Liver (tissue), 9 donors: Measurements from ENCODE around the gene SOX11. TPM values are rescaled to one million over a fixed set of nuclear protein-coding genes. Genes with fewer than 3 reads are reported as not detected.

ENCODE experiments used
- DNase-seq: peaks from one replicate; pipeline ENCODE4 v3.0.0-alpha.2; 2017; ENCODE audit warnings: low spot score
- H3K27ac ChIP-seq, 2 donors: one replicate each; pipeline ENCODE4 v1.7.0; 2013; ENCODE audit warnings: inconsistent platforms in 2 of 2, low read length in 2 of 2, control low read depth in 1 of 2, low read depth in 1 of 2, mild to moderate bottlenecking in 1 of 2
- H3K27me3 ChIP-seq, 4 donors: one replicate each; pipeline versions ENCODE4 v1.6.1 to v1.7.0; 2013; ENCODE audit warnings: low read length in 3 of 4, inconsistent platforms in 1 of 4, mild to moderate bottlenecking in 1 of 4, moderate library complexity in 1 of 4; ENCODE audit not compliant: control insufficient read depth in 4 of 4, insufficient read depth in 4 of 4
- H3K36me3 ChIP-seq, 4 donors: one replicate each; pipeline versions ENCODE4 v1.6.1 to v1.7.0; 2013; ENCODE audit warnings: low read length in 3 of 4, mild to moderate bottlenecking in 3 of 4, low read depth in 1 of 4, moderate library complexity in 1 of 4; ENCODE audit not compliant: control insufficient read depth in 4 of 4, insufficient read depth in 3 of 4
- H3K4me1 ChIP-seq, 4 donors: one replicate each; pipeline versions ENCODE4 v1.6.1 to v1.7.0; 2013; ENCODE audit warnings: low read length in 3 of 4, mild to moderate bottlenecking in 3 of 4, moderate library complexity in 1 of 4; ENCODE audit not compliant: control insufficient read depth in 4 of 4, insufficient read depth in 4 of 4
- H3K4me3 ChIP-seq, 3 donors: one replicate each; pipeline versions ENCODE4 v1.6.1 to v1.7.0; 2013; ENCODE audit warnings: low read length in 3 of 3, control low read depth in 1 of 3, low read depth in 1 of 3, mild to moderate bottlenecking in 1 of 3
- H3K9ac ChIP-seq, 2 donors: one replicate each; pipeline ENCODE4 v1.7.0; 2013; ENCODE audit warnings: low read length in 2 of 2, mild to moderate bottlenecking in 2 of 2, moderate library complexity in 2 of 2, control low read depth in 1 of 2, low read depth in 1 of 2
- H3K9me3 ChIP-seq, 4 donors: one replicate each; pipeline versions ENCODE4 v1.6.1 to v1.7.0; 2013; ENCODE audit warnings: low read length in 3 of 4; ENCODE audit not compliant: control insufficient read depth in 4 of 4
- ATF3 ChIP-seq: IDR thresholded peaks from 2 replicates; pipeline ENCODE4 v1.6.1; 2016; ENCODE audit warnings: antibody characterized with exemption
- CTCF ChIP-seq: fragments of 150-350 bp; IDR thresholded peaks from 2 replicates; pipeline ENCODE4 v1.5.1; 2017; ENCODE audit warnings: improper control_type of control experiment, low read depth, low read length; ENCODE audit not compliant: missing input control
- EGR1 ChIP-seq, 2 donors: IDR thresholded peaks; 2 replicates each; pipeline ENCODE4 v1.6.1; 2016 to 2018; ENCODE audit warnings: antibody characterized with exemption in 2 of 2, low read depth in 2 of 2
- FOXA1 ChIP-seq: IDR thresholded peaks from 2 replicates; pipeline ENCODE4 v1.6.1; 2016; ENCODE audit warnings: antibody characterized with exemption
- FOXA2 ChIP-seq: IDR thresholded peaks from 2 replicates; pipeline ENCODE4 v1.6.1; 2016; ENCODE audit warnings: antibody characterized with exemption
- GABPA ChIP-seq, 2 donors: IDR thresholded peaks in 1 of 2; conservative IDR thresholded peaks in 1 of 2; 2 replicates each; pipeline ENCODE4 v1.6.1; 2016; ENCODE audit warnings: antibody characterized with exemption in 2 of 2, mild to moderate bottlenecking in 1 of 2, moderate library complexity in 1 of 2
- HNF4A ChIP-seq, 2 donors: conservative IDR thresholded peaks; 2 replicates each; pipeline ENCODE4 v1.6.1; 2016; ENCODE audit warnings: antibody characterized with exemption in 2 of 2, mild to moderate bottlenecking in 2 of 2
- HNF4G ChIP-seq: IDR thresholded peaks from 2 replicates; pipeline ENCODE4 v1.6.1; 2016; ENCODE audit warnings: antibody characterized with exemption
- JUND ChIP-seq, 2 donors: IDR thresholded peaks; 2 replicates each; pipeline ENCODE4 v1.6.1; 2016; ENCODE audit warnings: antibody characterized with exemption in 2 of 2
- MAX ChIP-seq: IDR thresholded peaks from 2 replicates; pipeline ENCODE4 v1.6.1; 2016; ENCODE audit warnings: antibody characterized with exemption
- NR2F2 ChIP-seq: IDR thresholded peaks from 2 replicates; pipeline ENCODE4 v1.6.1; 2016; ENCODE audit warnings: antibody characterized with exemption
- RAD21 ChIP-seq, 2 donors: IDR thresholded peaks; 2 replicates each; pipeline ENCODE4 v1.6.1; 2016; ENCODE audit warnings: antibody characterized with exemption in 2 of 2, mild to moderate bottlenecking in 2 of 2
- REST ChIP-seq: IDR thresholded peaks from 2 replicates; pipeline ENCODE4 v1.6.1; 2016; ENCODE audit warnings: antibody characterized with exemption, mild to moderate bottlenecking
- RXRA ChIP-seq, 2 donors: IDR thresholded peaks; 2 replicates each; pipeline ENCODE4 v1.6.1; 2017 to 2018; ENCODE audit warnings: antibody characterized with exemption in 2 of 2, mild to moderate bottlenecking in 1 of 2
- SP1 ChIP-seq: IDR thresholded peaks from 2 replicates; pipeline ENCODE4 v1.6.1; 2018; ENCODE audit warnings: antibody characterized with exemption, mild to moderate bottlenecking
- TAF1 ChIP-seq: conservative IDR thresholded peaks from 2 replicates; pipeline ENCODE4 v1.6.1; 2016; ENCODE audit warnings: antibody characterized with exemption, mild to moderate bottlenecking
- YY1 ChIP-seq: IDR thresholded peaks from 2 replicates; pipeline ENCODE4 v1.6.1; 2016; ENCODE audit warnings: antibody characterized with exemption, mild to moderate bottlenecking
- ZBTB33 ChIP-seq: IDR thresholded peaks from 2 replicates; pipeline ENCODE4 v1.6.1; 2016; ENCODE audit warnings: antibody characterized with exemption
- WGBS: extraction: QIAGEN DNeasy Blood & Tissue Kit; methylation state at CpG from one replicate; pipeline ENCODE4 v1.1.7; 2013; 5-methylcytosine and 5-hydroxymethylcytosine counted together
- polyA plus RNA-seq, 2 donors: library from polyadenylated mRNA; stranded (reverse) in 1 of 2; unstranded in 1 of 2; fragments of 200-250 nt in 1 of 2; fragments of >200 nt in 1 of 2; fragmentation: Nextera tagmentation in 1 of 2; extraction: Ambion mirVana in 1 of 2; gene quantifications; one replicate each; pipeline versions ENCODE4 v1.2.1 to v1.2.3, GENCODE V29; 2013 to 2015
- total RNA-seq, 2 donors: library from RNA; depleted of rRNA; stranded (reverse); fragments of >200 nt; gene quantifications; one replicate each; pipeline ENCODE4 v1.2.3, GENCODE V29; 2014
- donor health status: healthy.
- donor health status: healthy.
- donor health status: healthy.
- donor health status: healthy.
- donor health status: healthy.

Gene SOX11
- total and polyA plus RNA-seq, 4 donors = 0.09 TPM; not detected in 3

- no peak for TF ChIP-seq RXRA (IDR thresholded peaks at IDR 0.05)
- TF ChIP-seq NR2F2 = no peak
- TF ChIP-seq EGR1 (IDR thresholded peaks at IDR 0.05; ENCODE audit: low read depth in 2 of 2) = no peak
- TF ChIP-seq HNF4G = no peak
- no peak for TF ChIP-seq YY1
- no peak for TF ChIP-seq SP1
- no peak for TF ChIP-seq ATF3
- TF ChIP-seq GABPA (IDR thresholded peaks at IDR 0.05 in 1 of 2, conservative IDR thresholded peaks at IDR 0.05 in 1 of 2) = no peak
Measured at GRCh38 chr2:5686068-5686467, 6.1 kb upstream of the SOX11 start (continued).

- peaks cover 0 to 3% (median 2%) of the 10 kb centered on the region in 4 donors for H3K4me1 ChIP-seq
Measured at GRCh38 chr2:5686536-5686935, 5.6 kb upstream of the SOX11 start.

More at GRCh38 chr2:5686536-5686935, 5.6 kb upstream of the SOX11 start:
- TF ChIP-seq YY1 = no peak
- no peak for TF ChIP-seq GABPA (IDR thresholded peaks at IDR 0.05 in 1 of 2, conservative IDR thresholded peaks at IDR 0.05 in 1 of 2)
- no peak for TF ChIP-seq EGR1 (IDR thresholded peaks at IDR 0.05; ENCODE audit: low read depth in 2 of 2)
- TF ChIP-seq FOXA2 = no peak
- no peak for TF ChIP-seq ZBTB33
- TF ChIP-seq FOXA1 = no peak
- no peak for TF ChIP-seq SP1
- TF ChIP-seq REST = no peak
- TF ChIP-seq RAD21 (IDR thresholded peaks at IDR 0.05) = no peak
- no peak for TF ChIP-seq MAX
- no peak for TF ChIP-seq CTCF
- TF ChIP-seq JUND (IDR thresholded peaks at IDR 0.05) = no peak
- TF ChIP-seq TAF1 = no peak
- TF ChIP-seq HNF4A (conservative IDR thresholded peaks at IDR 0.05) = no peak
- TF ChIP-seq NR2F2 = no peak
- TF ChIP-seq RXRA (IDR thresholded peaks at IDR 0.05) = no peak
- TF ChIP-seq HNF4G = no peak
- Histone ChIP-seq H3K9ac (no peak overlapping the region), H3K9me3 (peaks cover 0 to 3% (median 0%) of the 10 kb centered on the region in 4 donors), H3K27ac (no peak overlapping the region), H3K4me3 (no peak overlapping the region), H3K36me3 (no peaks in the 10 kb centered on the region), H3K27me3 (peaks cover 0 to 8% (median 5%) of the 10 kb centered on the region in 4 donors)
- 60% methylated on average over 5 of the region's 5 CpGs for WGBS
- DNase-seq = no peak
